Epithelial cell of prostate (primary cell): ENCODE measurements around the gene DMBX1.

ENCODE experiments used
- DNase-seq: peaks from one replicate; pipeline ENCODE4 v3.0.0-alpha.2; 2011; ENCODE audit warnings: low read depth, low spot score
- H3K27ac ChIP-seq: fragments of 450-650 bp; 2 replicates; pipeline ENCODE4 v1.5.1; 2017; ENCODE audit warnings: mild to moderate bottlenecking

The DMBX1 gene

GRCh38 chr1:46489638-46490405, at the start of gene DMBX1:
Gene DMBX1 (plus strand): TSS chr1:46489836. CDS start chr1:46507011, 17,175 bp downstream.
- no peak for DNase-seq
- H3K27ac ChIP-seq: no peak within 1 kb of the TSS

- DNase-seq: no peak
- no peak overlapping the region for H3K27ac ChIP-seq
Observed at GRCh38 chr1:46440478-46440877, 49.2 kb upstream of the DMBX1 start.

- no peak overlapping the region for H3K27ac ChIP-seq
- DNase-seq: peak; percentile 27
Observed at GRCh38 chr1:46442317-46443161, 47.1 kb upstream of the DMBX1 start.

- no peak for DNase-seq
- H3K27ac ChIP-seq: no peak overlapping the region
Observed at GRCh38 chr1:46444466-46444865, 45.2 kb upstream of the DMBX1 start.

- H3K27ac ChIP-seq: no peak overlapping the region
- no peak for DNase-seq
Observed at GRCh38 chr1:46445773-46446256, 43.8 kb upstream of the DMBX1 start.

- DNase-seq: peak; percentile 12
- no peak overlapping the region for H3K27ac ChIP-seq
Observed at GRCh38 chr1:46446646-46447498, 42.8 kb upstream of the DMBX1 start.

- no peak for DNase-seq
- H3K27ac ChIP-seq: no peak overlapping the region
Observed at GRCh38 chr1:46447499-46448108, 42.0 kb upstream of the DMBX1 start.

- no peak overlapping the region for H3K27ac ChIP-seq
- DNase-seq: no peak
Observed at GRCh38 chr1:46448109-46448911, 41.3 kb upstream of the DMBX1 start.

GRCh38 chr1:46449223-46450159, 40.1 kb upstream of the DMBX1 start:
- no peak for DNase-seq
- H3K27ac ChIP-seq: no peak overlapping the region

GRCh38 chr1:46450160-46450517, 39.5 kb upstream of the DMBX1 start:
- H3K27ac ChIP-seq: no peak overlapping the region
- DNase-seq: no peak

GRCh38 chr1:46451948-46452930, 37.4 kb upstream of the DMBX1 start:
- DNase-seq: no peak
- no peak overlapping the region for H3K27ac ChIP-seq

GRCh38 chr1:46452931-46453325, 36.7 kb upstream of the DMBX1 start:
- no peak overlapping the region for H3K27ac ChIP-seq
- DNase-seq: no peak

GRCh38 chr1:46453449-46453848, 36.2 kb upstream of the DMBX1 start:
- DNase-seq: no peak
- H3K27ac ChIP-seq: no peak overlapping the region

- no peak overlapping the region for H3K27ac ChIP-seq
- DNase-seq: no peak
Observed at GRCh38 chr1:46455951-46456350, 33.7 kb upstream of the DMBX1 start.

GRCh38 chr1:46456411-46456963, 33.1 kb upstream of the DMBX1 start:
- no peak overlapping the region for H3K27ac ChIP-seq
- no peak for DNase-seq

- no peak overlapping the region for H3K27ac ChIP-seq
- no peak for DNase-seq
Observed at GRCh38 chr1:46457178-46457577, 32.5 kb upstream of the DMBX1 start.

GRCh38 chr1:46458190-46458589, 31.4 kb upstream of the DMBX1 start:
- no peak overlapping the region for H3K27ac ChIP-seq
- DNase-seq: no peak
